GM04504 (cell line): ENCODE results near the gene RARB.

Source experiments
- DNase-seq: peaks from one replicate; pipeline ENCODE4 v3.0.0-alpha.2; 2012; ENCODE audit warnings: low read depth

RARB gene

DNA sequence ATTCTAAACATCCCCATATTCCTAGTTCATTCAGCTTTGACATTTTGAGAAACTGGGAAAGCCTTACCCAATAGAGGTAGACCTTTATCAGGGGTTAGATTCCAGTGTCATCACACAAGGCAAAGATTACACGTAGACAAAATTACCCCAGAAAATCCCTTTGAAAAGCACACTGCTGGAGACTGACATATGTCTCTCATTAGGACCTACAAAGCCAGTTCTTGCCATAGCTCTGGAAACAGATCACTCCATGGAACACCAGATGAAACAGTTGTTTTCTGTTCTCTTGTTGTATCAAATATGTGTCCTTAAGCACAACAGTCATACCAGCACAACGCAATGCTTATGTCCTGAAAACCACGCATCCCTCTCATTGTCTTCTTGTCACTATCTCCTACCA lies 44.7 kb downstream of the RARB start:
- DNase-seq: no peak

DNA sequence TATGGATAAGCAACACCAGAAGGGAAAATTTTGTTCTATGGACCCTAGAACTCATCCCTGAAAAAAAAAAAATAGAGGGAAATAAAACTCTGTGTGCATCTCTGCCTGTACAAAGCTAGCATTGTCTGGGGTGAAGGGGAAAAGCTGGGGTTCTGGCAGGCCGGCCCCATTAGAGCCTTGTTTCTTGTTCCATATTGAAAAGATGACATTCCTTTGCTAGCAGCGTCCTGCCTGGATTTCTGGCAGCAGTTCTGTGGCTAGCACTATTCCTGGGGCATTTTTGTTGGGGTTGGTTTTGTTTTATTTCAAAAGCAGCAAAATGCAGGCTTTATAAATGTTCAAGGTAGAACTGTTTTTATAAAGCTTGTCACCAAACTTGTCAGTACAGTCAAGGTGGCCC lies 45.2 kb downstream of the RARB start:
- DNase-seq: no peak

DNA sequence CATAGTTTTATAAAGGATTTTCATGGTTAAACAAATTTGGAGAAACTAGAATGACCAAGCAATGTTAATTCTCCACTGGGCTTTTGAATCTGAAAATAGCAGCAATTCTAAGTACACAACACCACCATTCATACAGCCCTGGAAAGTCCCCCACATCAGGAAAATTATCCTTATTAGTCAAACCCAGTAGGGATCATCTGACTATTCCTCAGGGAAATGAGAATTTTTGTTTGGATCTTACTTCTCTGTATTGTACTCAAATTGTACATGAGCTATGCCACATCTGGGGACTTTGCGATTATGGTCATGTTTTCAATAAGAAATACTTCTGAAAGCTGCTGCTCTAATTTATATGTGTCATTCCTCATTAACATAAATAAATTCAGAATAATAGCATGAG lies 46.0 kb downstream of the RARB start:
- DNase-seq: no peak

DNA sequence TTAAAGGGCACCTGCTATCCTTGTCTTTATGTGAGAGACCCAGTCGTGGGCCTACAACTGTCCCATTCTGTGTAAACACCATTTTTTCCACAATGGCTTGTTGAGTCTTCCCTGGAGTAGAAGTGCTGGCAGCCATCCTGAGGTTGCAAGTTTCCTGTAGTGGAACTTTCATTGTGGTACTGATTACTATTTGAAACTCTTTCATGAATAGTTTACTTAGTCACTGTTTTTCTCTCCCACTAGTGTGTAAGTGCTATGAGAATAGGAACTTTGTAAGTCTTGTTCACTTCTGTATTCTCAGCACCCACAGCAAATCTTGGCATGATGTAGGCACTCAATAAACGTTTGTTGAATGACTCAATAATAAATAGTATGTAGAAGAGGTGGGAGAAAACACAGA lies 48.6 kb downstream of the RARB start:
- DNase-seq: no peak

DNA sequence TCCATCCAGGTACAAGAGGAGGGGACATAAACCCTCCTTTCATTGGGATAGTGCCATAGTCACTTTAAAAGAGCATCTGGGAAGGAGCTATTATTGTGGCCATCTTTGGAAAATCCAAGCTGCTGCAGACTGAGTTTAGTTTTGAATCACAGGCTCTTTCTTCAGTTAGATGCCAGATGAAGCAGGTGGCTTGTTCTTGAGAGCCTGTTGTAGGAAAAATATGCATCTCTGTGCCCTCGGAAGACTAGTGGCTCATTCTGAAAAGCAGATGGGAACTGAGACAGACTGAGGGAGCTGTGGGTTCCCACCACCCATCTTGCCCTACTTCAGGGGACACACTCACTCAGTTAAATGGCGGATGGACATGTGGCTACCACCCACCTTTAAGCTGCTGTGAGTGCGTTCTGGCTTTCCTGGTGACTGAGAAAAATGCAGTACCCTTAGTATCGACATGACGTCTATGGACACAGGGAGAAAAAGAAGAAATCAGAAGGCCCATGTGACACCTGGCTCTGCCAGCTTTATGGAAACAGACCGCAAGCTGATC lies 50.2 kb downstream of the RARB start:
- DNase-seq: no peak

DNA sequence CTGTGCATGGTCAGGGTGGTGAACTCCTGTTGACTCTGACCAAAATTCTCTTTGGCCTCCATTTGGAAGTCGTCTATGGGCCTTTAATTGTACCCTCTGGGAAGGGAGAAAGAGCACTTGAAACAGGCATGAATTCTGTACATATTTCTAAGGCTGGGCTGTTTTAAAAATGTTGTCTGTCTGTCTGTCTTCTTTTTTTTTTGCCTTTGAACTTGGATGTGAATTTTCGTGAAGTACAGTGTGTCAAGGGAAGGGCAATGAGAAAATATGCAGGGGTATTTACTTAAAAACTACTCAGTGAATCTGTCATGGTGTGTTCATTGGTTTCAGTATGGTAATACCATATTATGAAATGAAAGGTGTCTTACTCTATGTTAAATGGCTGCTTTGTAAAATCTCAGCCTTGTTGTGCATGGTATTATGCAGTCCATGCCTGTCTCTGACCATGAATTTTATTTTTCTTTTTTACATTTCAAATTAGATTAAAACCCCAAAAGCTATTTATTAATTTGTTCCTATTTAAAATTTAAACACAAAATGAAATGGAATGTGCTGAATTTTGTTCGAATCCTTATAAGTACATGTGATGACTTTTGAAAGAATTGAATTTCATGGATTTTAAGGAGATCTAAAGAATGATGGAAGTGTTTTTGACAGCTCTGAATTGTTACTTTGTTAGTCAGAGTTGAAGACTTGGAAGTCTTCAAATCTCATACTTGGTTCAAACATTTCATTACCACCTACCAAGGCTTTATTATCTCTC lies 51.1 kb downstream of the RARB start:
- no peak for DNase-seq

DNA sequence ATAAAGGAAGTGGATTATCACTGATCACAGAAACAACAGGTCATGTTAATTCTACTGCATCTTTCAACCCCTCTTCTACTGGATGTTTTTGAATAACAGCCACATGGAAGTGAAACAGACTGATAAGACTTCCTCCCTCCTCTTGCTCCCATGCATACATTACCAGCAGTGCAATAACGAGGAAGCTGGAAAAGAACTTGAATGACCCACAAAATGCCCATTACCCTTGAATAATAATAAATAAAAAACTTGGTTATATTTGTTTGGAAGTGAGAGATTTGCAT lies 51.6 kb downstream of the RARB start:
- DNase-seq: no peak

DNA sequence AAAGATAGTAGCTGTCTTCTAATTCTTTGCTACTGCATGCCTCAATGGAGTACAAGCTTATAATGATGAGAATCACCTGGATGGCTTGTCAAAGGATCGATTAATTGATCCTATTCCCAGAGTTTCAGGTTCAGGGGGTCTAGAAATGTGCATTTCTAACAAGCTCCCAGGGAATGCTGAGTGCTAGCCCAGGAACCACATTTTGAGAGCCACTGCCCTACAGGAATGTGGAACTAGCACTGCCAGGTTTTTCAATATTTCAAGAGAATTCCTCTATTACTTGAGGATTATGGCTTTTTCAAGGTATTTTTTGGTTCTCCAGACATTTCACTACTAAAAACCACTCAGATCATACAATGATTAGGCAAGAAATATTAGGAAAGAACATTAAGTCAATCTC lies 52.7 kb downstream of the RARB start:
- no peak for DNase-seq

DNA sequence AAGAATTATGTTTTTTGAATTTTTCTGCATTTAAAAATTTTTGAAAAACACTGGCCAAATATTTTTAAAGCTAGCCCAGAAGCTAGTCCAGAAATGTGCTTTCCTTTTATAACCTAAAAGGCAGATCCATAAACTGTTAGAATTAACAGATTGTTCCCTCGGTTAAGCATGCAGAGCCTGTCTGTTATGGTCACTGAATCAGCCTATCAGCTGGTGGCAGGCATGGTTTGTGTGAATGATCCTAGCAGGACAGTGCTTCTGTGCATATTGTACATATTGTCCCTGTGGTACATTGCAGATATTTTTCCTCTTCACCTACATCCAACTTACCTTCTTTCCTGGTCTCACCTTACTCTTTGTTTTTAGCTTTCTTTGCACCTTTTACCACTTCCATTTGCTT lies 53.3 kb downstream of the RARB start:
- DNase-seq: no peak

DNA sequence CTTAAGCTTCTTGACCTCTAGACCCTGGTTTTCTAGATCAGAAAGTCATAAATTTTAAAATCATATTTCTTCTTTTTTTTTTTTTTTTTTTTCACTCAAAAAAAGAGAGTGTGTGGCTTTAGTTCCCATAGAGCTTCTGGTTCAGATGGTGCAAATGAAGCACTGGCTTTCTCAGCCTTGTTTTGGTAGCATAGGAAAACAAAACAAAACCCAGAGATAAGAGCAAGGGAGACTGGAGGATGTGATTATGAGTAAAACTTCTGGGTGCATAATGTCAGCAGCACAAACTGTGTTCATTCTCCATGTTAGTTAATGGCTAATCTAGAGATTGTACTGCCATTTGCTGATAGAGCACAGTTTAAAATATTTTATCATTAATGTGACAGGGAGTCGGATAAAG lies 55.4 kb downstream of the RARB start:
- DNase-seq: no peak

DNA sequence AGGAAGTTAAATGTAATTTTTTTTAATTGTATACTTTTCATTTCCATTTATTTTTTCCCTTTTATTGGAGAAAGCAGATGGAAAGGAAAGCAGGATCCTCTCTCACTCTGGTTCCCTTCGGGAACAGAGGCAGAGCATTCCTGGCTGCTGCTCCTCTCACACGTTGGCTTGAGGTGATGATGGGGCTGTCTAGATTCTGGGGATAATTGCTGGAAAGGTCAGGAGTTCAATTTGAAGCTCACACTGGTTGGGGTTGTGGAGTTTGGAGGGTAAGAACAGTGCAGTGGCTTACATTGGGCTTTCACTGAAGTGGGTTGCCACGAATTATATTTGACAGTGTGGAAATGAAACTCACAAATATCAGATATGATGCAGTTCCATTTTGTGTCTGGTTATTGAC lies 57.6 kb downstream of the RARB start:
- no peak for DNase-seq

DNA sequence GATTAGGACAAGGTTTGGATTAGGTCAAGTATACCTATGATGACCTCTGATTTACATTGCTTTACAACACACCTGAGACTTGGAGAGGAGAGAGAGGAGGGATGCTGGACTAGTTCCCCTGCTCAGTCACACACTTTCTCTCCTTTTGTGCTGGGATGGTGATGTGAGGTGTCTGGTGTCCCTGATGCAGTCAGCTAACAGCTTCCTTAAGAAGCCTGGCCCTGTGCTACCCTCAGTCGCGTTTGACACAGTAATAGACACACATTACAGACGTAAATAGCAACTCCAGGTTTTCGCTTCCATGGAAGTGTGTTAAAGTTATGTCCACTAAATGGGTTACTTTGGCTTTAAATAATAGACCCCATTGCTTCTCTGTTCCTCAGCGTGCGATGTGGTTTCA lies 58.9 kb downstream of the RARB start:
- DNase-seq: no peak

DNA sequence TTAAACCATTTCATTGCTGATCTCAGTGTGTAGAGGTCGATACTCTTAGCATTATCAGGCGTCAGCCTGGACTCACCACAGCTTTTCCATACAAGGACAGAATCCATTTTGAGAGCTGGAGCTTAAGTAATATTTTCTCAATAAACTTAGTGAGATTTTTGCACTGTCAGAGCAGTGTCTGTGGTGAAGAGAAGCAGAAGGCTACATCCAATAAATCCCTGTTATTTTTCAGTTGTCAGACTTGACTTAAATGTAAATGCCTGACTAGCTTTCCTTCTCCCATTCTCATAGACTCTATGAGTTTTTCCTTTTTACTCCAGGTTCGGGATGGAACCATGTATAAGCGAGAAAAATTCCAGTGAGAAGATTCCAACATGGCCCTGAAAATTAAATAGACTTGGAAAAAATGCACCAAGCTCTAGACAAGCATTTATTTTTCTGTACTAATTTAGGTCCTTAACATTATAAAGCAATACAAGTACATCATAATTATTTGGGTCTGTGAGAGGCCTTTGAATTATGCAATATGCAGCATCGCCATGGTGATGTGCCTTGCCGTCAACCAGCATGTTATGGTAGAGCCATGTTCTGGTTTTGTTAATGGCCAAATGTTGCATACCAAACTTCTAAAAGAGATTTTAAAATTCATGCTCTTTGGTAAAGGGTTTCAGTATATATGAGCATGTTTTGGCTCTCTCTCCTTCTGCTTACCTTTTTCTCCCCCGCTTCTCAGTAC lies 62.0 kb downstream of the RARB start:
- no peak for DNase-seq

DNA sequence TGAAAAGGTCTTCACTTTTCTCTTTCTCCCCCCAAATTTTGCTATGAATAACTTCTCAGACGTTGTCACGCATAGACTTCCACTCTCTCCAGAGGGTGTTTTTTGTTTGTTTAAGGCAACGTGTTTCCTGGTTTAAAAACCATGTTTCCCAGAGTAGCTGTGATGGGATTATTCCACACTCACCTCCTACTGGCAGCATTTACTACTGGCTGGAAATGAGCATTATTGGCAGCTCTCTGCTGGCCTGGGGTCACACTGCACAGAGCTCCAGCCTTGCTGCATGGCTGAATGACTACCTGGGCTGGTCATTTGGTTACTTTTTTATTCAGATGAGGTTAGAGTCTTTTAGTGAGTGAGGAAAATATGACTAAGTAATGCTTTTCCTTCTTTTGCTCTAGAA lies 65.2 kb downstream of the RARB start:
- no peak for DNase-seq

DNA sequence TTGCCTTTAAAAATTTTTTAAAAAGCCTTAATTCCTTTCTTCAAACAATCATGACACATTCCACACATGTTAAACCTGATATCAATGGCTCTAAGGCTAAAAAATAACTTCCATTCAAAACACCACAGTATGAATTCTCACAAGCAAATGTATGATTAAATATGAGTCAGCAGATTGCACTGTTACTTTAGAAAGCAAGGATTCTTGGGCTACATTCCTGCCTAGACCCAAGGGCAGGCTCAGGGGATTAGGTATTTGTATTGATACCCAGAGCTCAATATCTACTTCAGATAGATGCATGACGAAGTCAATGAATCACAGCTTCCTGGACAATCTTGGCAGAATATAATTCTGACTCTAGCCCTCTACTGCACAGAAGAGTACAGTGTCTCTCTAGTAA lies 65.7 kb downstream of the RARB start:
- DNase-seq: no peak

DNA sequence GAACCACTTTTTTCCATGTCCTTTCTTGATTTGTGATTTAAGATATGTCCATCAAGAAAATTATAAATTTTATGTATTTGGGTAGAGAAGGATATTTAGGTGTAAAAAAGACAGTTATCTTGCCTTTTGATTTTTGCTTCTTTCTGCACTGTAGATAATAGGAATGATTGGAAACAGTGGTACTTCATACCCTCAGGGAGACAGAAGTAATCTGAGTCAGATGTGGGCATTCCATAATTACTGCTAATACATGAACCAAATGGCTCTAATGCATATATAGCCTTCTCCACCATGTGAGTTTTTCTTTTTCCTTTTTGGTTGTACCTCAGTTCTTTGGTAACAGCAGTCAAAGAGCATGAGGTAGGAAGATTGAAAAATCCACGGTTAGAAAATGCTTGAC lies 67.2 kb downstream of the RARB start:
- no peak for DNase-seq

DNA sequence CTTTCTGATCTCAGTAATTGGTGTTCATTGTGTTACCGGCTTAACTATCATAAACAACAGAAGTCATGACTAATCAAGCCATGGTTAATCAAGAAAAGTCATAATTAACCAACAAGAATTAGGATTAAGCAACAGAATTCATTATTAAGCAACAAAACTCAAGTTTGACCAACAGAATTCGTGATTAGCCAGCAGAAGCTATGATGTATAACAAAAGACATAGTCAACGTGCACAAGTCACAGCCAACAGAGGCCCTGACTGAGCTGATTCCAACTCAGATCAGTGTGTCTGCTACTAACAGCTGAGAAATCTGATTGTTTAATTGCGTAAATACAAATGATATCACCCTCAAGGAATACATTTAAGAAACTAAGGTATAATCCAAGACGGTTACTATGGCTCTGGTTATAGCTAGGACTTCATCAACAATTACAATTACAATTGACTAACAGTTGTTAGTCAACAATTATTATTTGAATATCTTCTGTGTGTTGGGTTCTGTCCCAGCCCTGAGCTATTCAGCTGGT lies 67.7 kb downstream of the RARB start:
- DNase-seq: no peak

DNA sequence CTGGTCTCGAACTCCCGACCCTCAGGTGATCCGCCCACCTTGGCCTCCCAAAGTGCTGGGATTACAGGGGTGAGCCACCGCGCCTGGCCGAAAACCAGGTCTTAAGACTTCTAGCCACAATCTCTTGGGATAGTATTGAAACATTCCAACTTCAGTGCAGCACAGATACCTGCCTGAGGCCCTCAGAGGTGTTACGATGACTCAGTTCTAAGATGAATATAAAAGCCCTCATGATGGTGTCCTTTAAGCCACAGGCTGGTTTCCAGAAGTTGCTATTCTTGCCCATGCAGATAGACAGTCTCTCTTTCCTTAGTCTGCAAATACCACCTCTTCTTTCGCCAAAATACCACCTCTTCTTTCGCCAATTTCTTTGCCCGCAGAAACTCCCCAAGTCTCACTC lies 69.0 kb downstream of the RARB start:
- no peak for DNase-seq

DNA sequence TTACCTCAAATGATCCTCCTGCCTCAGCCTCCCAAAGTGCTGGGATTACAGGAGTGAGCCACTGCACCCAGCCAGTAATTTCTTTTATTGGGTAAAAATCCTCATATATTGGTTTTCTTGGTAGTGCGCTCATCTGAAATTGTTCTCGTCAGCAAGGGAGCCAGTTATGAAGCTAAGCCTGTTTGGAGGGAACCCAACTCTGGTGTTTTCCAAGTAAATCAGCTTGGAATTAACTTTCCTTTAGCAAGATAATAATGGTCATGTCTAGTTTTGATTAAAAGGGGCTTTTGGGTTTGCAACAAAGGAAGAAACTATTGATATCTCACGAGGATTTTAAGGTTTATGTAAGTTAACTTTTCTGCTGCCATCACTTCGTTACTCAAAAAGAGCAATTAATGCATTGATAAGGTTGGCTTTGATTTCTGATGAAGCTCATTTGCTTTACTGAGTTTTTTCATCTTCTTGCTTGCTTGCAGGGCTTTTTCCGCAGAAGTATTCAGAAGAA lies 72.7 kb downstream of the RARB start:
- DNase-seq: no peak

DNA sequence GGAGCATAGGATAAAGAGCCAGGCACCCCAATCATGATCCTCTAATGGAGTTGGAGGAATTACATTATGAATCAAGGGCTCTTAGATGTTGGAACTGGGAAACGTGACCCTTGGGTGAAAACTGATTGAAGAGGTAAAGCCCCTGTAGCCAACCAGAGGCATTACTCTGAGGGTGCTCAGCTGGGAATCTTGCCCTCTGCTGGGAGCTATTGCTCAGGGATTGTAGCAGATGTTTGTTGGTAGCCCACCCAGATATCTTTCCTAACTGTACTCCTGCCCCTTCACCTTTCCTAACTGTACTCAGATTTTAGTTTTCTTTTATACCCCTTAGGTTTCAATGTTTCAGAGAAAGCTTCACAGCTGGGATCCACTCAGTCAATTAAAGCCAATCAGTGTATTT lies 74.2 kb downstream of the RARB start:
- DNase-seq: no peak

DNA sequence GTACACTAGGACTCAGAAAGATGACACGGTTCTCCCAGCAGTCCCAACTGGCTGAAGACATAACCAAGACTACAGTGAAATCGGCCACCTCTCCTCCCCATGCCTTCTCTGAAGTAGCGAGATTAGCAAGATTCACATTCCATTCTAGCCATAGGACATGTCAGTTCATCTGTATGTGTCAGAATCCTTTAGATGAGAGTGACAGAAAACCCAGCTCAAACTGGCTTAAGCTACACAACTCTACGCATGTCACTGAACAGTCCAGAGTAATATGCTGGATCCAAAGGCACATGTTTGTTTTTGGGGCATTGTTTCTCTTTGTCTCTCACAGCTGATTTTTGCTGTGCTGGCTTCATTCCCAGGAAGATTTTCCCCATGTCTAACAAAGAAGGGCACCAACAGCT lies 75.8 kb downstream of the RARB start:
- no peak for DNase-seq

DNA sequence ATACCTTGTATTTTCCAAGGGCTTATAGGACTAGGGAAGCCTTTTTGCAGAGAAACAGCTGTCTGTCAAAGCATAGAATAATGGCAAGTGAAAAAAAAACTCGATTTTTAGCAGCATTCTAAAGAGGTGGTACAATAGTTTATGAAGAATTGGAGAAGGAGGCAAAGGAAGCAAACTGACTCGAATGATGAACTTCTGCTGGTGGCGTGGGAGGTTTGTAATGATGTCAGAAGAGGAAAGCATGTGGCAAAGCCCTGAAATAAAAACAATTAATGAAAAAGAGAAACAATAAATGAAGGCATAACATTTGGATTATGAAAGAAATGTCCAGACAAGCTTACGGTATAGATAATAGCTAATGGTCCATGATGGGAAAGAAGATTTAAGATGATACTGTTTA lies 77.5 kb downstream of the RARB start:
- DNase-seq: no peak

DNA sequence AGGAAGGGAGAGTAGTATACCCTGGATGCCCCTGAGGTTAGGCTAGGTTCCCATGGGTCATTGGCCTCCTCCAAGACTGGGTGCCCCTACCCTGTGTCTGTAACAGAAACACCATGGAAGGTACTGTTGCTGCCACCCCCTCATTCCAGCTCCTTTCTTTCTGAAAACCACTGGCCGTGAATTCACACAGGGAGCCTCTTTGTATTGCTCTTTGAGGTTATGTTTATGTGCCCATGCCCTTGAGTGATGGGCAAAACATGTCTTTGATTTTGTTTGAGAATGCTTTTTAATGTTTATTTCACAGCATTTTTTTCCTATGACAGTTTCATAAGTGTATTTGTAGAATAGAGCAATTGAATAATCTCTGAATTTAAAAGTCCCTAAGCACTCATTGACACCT lies 79.7 kb downstream of the RARB start:
- no peak for DNase-seq

DNA sequence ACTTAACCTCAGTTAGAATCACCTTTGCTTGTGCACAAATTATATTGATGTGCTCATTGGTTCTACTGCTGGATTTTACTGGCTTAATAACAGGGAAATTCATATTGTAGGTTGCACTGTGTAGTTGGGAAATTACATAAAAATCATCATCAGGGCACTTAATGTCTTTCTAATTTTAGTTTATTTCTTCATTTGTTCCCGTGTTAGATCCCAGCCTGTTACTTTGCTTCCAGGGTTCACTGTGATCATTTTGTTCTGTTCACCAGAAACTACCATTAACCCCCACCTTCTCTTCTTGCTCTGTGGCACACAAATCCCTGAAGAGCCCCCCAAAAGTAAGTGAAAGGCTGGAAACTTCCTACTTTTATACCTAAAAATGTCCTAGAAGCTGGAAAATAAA lies 80.4 kb downstream of the RARB start:
- no peak for DNase-seq
